K562 (cell line): Measurements from ENCODE around the gene LGALS7.

Source experiments
- DPF2 ChIP-seq: fragments of 450-650 bp; IDR thresholded peaks from 2 replicates; pipeline ENCODE4 v1.6.1; 2016
- MXI1 ChIP-seq: IDR thresholded peaks from 2 replicates; pipeline ENCODE4 v1.6.1; 2011; ENCODE audit warnings: low read depth, mild to moderate bottlenecking, improper control_type of control experiment, low read length
- POLR2AphosphoS5 ChIP-seq: IDR thresholded peaks from 2 replicates; pipeline ENCODE4 v1.6.1; 2011; ENCODE audit warnings: mild to moderate bottlenecking, low read depth, low read length, moderate library complexity; ENCODE audit not compliant: control insufficient read depth, insufficient read depth
- U2AF2 ChIP-seq: fragments of 200-400 bp; formaldehyde crosslinking; optimal IDR thresholded peaks from 2 replicates; pipeline ENCODE3; 2017; ENCODE audit warnings: low read depth, mild to moderate bottlenecking, low read length
- ZEB2 ChIP-seq: fragments of 450-650 bp; IDR thresholded peaks from 2 replicates; pipeline ENCODE4 v1.6.1; 2016
- TF ChIP-seq, protein P1 (sequence below), 3 experiments: IDR thresholded peaks in 2 of 3; conservative IDR thresholded peaks in 1 of 3; 2 replicates each; pipeline ENCODE4 v1.5.1; 2011 to 2012; ENCODE audit warnings: low read length in 3 of 3, mild to moderate bottlenecking in 3 of 3, control low read depth in 2 of 3, improper control_type of control experiment in 1 of 3, inconsistent platforms in 1 of 3, low read depth in 1 of 3, mixed read lengths in 1 of 3, moderate library complexity in 1 of 3; ENCODE audit not compliant: insufficient read depth in 2 of 3

DNA sequence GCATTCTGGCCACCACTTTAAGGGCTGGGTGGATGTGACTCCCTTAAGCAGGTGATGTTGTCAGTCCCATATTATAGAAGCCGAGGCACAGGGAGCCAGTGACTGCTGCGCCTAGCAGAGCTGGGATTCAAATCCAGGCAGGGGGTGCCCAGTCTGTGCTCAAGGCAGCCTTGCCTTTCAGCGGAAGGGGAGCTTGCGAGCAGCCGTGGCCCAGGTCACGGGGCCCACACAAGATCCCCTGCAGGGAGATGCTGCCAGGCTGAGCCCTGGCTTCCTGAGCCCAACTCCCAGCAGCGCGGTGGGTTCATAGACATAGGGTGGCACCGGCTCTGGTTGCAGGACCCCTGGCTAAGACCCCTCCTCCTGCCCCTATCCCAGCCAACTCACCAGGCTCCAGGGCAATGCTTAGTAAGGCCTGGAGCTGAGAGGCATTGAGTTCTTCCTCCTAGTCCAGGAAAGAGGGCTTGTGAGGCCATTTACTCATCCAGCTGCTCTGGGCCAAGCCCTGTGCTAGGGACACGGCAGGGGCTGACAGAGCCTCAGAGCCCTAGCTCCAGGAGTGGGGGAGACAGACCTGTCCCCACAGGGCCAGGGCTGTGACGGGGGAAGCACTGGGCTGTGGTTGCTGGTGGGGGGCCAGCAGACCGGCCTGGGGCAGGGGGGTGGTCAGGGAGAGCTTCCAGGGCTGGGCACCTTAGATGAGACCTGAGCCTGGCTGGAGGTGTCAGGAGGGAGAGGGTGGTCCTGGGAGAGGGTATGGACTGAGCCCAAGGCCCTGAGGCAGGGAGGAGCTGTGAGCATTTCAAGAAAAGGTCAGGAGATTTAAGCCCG is 38.7 kb downstream of the LGALS7 start:
- TF ChIP-seq U2AF2 (no peak), ZEB2 (no peak), DPF2 (no peak), MXI1 (no peak), POLR2AphosphoS5 (no peak)
- TF ChIP-seq, protein P1, sequence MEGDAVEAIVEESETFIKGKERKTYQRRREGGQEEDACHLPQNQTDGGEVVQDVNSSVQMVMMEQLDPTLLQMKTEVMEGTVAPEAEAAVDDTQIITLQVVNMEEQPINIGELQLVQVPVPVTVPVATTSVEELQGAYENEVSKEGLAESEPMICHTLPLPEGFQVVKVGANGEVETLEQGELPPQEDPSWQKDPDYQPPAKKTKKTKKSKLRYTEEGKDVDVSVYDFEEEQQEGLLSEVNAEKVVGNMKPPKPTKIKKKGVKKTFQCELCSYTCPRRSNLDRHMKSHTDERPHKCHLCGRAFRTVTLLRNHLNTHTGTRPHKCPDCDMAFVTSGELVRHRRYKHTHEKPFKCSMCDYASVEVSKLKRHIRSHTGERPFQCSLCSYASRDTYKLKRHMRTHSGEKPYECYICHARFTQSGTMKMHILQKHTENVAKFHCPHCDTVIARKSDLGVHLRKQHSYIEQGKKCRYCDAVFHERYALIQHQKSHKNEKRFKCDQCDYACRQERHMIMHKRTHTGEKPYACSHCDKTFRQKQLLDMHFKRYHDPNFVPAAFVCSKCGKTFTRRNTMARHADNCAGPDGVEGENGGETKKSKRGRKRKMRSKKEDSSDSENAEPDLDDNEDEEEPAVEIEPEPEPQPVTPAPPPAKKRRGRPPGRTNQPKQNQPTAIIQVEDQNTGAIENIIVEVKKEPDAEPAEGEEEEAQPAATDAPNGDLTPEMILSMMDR (IDR thresholded peaks at IDR 0.05 in 2 of 3, conservative IDR thresholded peaks at IDR 0.05 in 1 of 3; ENCODE audit: insufficient read depth in 2 of 3, low read depth in 1 of 3, low read length in 3 of 3), result no peak
